SU-DHL-6 (cell line): ENCODE data around the gene RTN4R.

Experiments used
- H2AFZ ChIP-seq: fragments of 200-600 bp; sonication (generic); 2 replicates; pipeline ENCODE4 v1.6.1; 2014; ENCODE audit warnings: low read depth, mild to moderate bottlenecking, moderate library complexity, mixed read lengths, antibody characterized with exemption, low read length; ENCODE audit not compliant: severe bottlenecking
- H3F3A ChIP-seq: fragments of 200-600 bp; shearing (Covaris generic); 2 replicates; pipeline ENCODE4 v1.6.0; 2016; ENCODE audit warnings: antibody characterized with exemption, mild to moderate bottlenecking; ENCODE audit not compliant: insufficient read depth
- H3K27ac ChIP-seq: fragments of 200-600 bp; sonication (generic); 2 replicates; pipeline ENCODE4 v1.5.1; 2016; ENCODE audit warnings: low read depth, mild to moderate bottlenecking, low read length, moderate library complexity, mixed read lengths
- H3K27me3 ChIP-seq: fragments of 200-600 bp; sonication (generic), shearing (Covaris generic); 2 replicates; pipeline ENCODE4 v1.6.0; 2014; ENCODE audit warnings: mild to moderate bottlenecking, low read length
- H3K36me3 ChIP-seq: fragments of 200-600 bp; sonication (generic); 2 replicates; pipeline ENCODE4 v1.6.1; 2014; ENCODE audit warnings: mild to moderate bottlenecking, low read length, mixed read lengths
- H3K4me2 ChIP-seq: fragments of 300-600, 200-600 bp; shearing (Covaris generic), sonication (generic); 2 replicates; pipeline ENCODE4 v1.6.0; 2014; ENCODE audit warnings: low read length, low read depth, mild to moderate bottlenecking; ENCODE audit not compliant: poor library complexity, severe bottlenecking
- H3K4me3 ChIP-seq: fragments of 200-600 bp; sonication (generic); 2 replicates; pipeline ENCODE4 v1.5.1; 2014; ENCODE audit warnings: antibody characterized with exemption, low read length, mild to moderate bottlenecking, mixed read lengths; ENCODE audit not compliant: insufficient read depth, poor library complexity, severe bottlenecking
- H3K79me2 ChIP-seq: fragments of 200-600 bp; sonication (generic); 2 replicates; pipeline ENCODE4 v1.6.1; 2014; ENCODE audit warnings: mild to moderate bottlenecking, low read length, moderate library complexity; ENCODE audit not compliant: insufficient read depth
- H3K9ac ChIP-seq: fragments of 200-600 bp; sonication (generic); 2 replicates; pipeline ENCODE4 v1.7.0; 2014; ENCODE audit warnings: mild to moderate bottlenecking, low read length
- H3K9me2 ChIP-seq: fragments of 200-600 bp; sonication (generic); replicated peaks from 2 replicates; pipeline ENCODE4 v1.6.1; 2014; ENCODE audit warnings: low read length; ENCODE audit not compliant: insufficient read depth
- H3K9me3 ChIP-seq: fragments of 200-600 bp; sonication (generic); 2 replicates; pipeline ENCODE4 v1.6.1; 2014; ENCODE audit warnings: low read length, mixed read lengths; ENCODE audit not compliant: insufficient read depth
- H4K20me1 ChIP-seq: fragments of 200-600 bp; sonication (generic); 2 replicates; pipeline ENCODE4 v1.6.1; 2014; ENCODE audit warnings: low read depth, mild to moderate bottlenecking, antibody characterized with exemption, low read length, moderate library complexity, mixed read lengths
- CTCF ChIP-seq: fragments of 200-600 bp; sonication (generic); IDR thresholded peaks from one replicate; pipeline ENCODE4 v1.5.1; 2017; ENCODE audit warnings: antibody characterized with exemption, mild to moderate bottlenecking, low read length, moderate library complexity; ENCODE audit not compliant: insufficient read depth, poor library complexity, severe bottlenecking
- EZH2phosphoT487 ChIP-seq: fragments of 200-600 bp; sonication (generic), shearing (Covaris generic); conservative IDR thresholded peaks from 2 replicates; pipeline ENCODE4 v1.6.1; 2018; ENCODE audit warnings: mild to moderate bottlenecking, antibody characterized with exemption, low read length, moderate library complexity, mixed read lengths

RTN4R gene

DNA sequence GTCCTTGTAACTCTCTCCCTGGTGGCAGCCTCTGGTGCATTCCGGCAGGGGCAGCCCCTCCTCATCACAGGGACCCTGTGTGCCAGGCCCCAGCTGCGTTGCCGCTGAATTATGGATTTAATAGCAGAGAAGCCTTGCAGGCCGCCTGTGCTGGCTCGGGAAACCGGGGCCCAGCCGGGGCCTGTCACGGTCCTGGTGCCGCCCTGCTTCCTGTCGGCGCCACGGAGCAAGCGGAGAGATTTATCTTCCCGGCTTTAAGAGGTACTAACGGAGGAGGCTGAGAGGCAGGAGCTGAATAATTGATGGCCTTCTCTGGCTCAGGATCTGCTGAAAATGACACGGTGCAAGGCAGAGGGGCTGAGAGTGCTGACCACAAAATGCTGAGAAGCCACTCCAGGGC lies 63.3 kb downstream of the RTN4R start:
- no peak overlapping the region for H3K27ac ChIP-seq
- H3K36me3 ChIP-seq, result no peaks in the 10 kb centered on the region
- no peaks in the 10 kb centered on the region for H3K27me3 ChIP-seq
- H3K9ac ChIP-seq, result no peak overlapping the region
- no peaks in the 10 kb centered on the region for H3K9me2 ChIP-seq
- H4K20me1 ChIP-seq, result no peaks in the 10 kb centered on the region
- H3K4me2 ChIP-seq, result no peak overlapping the region
- no peaks in the 10 kb centered on the region for H3F3A ChIP-seq
- no peaks in the 10 kb centered on the region for H3K9me3 ChIP-seq
- H3K4me3 ChIP-seq, result no peak overlapping the region
- TF ChIP-seq EZH2phosphoT487, result no peak
- no peak for TF ChIP-seq CTCF
- H3K79me2 ChIP-seq, result no peaks in the 10 kb centered on the region
- no peak overlapping the region for H2AFZ ChIP-seq

GRCh38 chr22:20204311-20204710 lies 63.8 kb downstream of the RTN4R start:
- no peaks in the 10 kb centered on the region for H3K36me3 ChIP-seq
- H3K27ac ChIP-seq, result no peak overlapping the region
- no peaks in the 10 kb centered on the region for H3K79me2 ChIP-seq
- H3K9ac ChIP-seq, result no peak overlapping the region
- no peak overlapping the region for H3K4me2 ChIP-seq
- no peak overlapping the region for H3K4me3 ChIP-seq
- H3K9me3 ChIP-seq, result no peaks in the 10 kb centered on the region
- no peaks in the 10 kb centered on the region for H3K27me3 ChIP-seq
- TF ChIP-seq EZH2phosphoT487 (no peak), CTCF (no peak)
- no peaks in the 10 kb centered on the region for H3F3A ChIP-seq
- H2AFZ ChIP-seq, result no peak overlapping the region
- H3K9me2 ChIP-seq, result no peaks in the 10 kb centered on the region
- H4K20me1 ChIP-seq, result no peaks in the 10 kb centered on the region

DNA sequence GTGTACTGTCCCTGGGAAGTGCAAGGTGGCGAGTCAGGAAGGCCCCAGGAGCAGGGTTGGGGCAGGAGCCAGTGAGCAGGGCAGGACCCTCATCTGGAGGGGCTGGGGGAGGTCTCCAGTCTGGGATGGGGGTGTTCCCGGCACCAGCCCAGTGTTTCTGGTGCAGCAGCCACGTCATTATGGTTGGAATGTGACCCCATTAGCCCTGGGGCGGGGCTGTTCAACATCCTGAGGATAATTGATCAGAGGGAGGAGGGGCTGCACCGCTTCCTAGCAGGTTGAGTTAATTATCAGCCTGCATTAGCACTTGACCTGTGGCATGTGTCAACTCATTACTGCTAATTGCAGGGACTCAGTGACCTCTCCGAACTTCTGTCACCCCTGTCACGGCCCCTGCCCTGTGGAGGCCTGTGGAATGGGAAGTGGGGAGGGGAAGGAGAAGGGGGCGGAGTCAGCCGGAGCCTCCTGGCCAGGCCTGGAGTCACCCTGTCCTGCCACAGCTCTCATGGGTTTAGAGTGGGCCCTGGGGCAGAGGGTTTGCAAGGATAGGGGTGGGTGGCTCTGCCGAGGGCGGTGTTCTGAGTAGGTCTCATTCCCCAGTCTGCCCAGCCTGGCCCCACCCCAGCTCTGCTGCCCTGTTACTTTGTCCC lies 64.4 kb downstream of the RTN4R start:
- Histone ChIP-seq H3K4me2 (no peak overlapping the region), H3K9ac (no peak overlapping the region)
- TF ChIP-seq CTCF, result no peak
- no peak for TF ChIP-seq EZH2phosphoT487

More for the DNA sequence above, 64.4 kb downstream of the RTN4R start:
- Histone ChIP-seq H2AFZ (no peak overlapping the region), H3K4me3 (no peak overlapping the region), H3K27me3 (no peaks in the 10 kb centered on the region), H3K79me2 (no peaks in the 10 kb centered on the region), H3K9me2 (no peaks in the 10 kb centered on the region), H3K27ac (no peak overlapping the region), H3K36me3 (no peaks in the 10 kb centered on the region), H3K9me3 (no peaks in the 10 kb centered on the region), H3F3A (no peaks in the 10 kb centered on the region), H4K20me1 (no peaks in the 10 kb centered on the region)
